Activated naive CD8-positive, alpha-beta T cell treated with anti-CD3 and anti-CD28 coated beads, Interleukin-2, amount 10 ng/mL, durations not matched to agents 7 days and 5 days (primary cell): ENCODE results near the gene PNKD. TPM values are rescaled to one million over a fixed set of nuclear protein-coding genes. Genes with fewer than 3 reads are reported as not detected.

Experiments used
- ATAC-seq: fragments of 150-1000 bp; cut with Tn5 transposase; one replicate; pipeline ENCODE4 v1.10.0; 2021; ENCODE audit warnings: low read depth, moderate library complexity
- POLR2A ChIA-PET: fragments of 350-600 bp; sonication (Branson Sonifier 250); formaldehyde crosslinking; loops from one replicate; lab custom pipeline; 2021; ENCODE audit warnings: antibody characterized with exemption; lab: Charles Lee
- DNase-seq: peaks from one replicate; pipeline ENCODE4 v3.0.0; 2021
- H3K27ac Mint-ChIP-seq: one replicate; pipeline ENCODE4 v1.8.0; 2022; ENCODE audit warnings: mild to moderate bottlenecking, mixed read lengths
- H3K27me3 Mint-ChIP-seq: one replicate; pipeline ENCODE4 v1.8.0; 2022; ENCODE audit warnings: mild to moderate bottlenecking, moderate library complexity, mixed read lengths
- H3K36me3 Mint-ChIP-seq: one replicate; pipeline ENCODE4 v1.8.0; 2021; ENCODE audit warnings: mild to moderate bottlenecking, mixed read lengths
- H3K4me1 Mint-ChIP-seq: one replicate; pipeline ENCODE4 v1.8.0; 2021; ENCODE audit warnings: mixed read lengths
- H3K4me3 Mint-ChIP-seq: one replicate; pipeline ENCODE4 v1.8.0; 2022; ENCODE audit warnings: mild to moderate bottlenecking, moderate library complexity, mixed read lengths
- H3K9me3 Mint-ChIP-seq: one replicate; pipeline ENCODE4 v1.8.0; 2021; ENCODE audit warnings: mixed read lengths
- total RNA-seq, 2 experiments: library from RNA; stranded (reverse); gene quantifications; one replicate each; pipeline ENCODE4 v1.2.3, GENCODE V29; 2021

PNKD gene, protein sequence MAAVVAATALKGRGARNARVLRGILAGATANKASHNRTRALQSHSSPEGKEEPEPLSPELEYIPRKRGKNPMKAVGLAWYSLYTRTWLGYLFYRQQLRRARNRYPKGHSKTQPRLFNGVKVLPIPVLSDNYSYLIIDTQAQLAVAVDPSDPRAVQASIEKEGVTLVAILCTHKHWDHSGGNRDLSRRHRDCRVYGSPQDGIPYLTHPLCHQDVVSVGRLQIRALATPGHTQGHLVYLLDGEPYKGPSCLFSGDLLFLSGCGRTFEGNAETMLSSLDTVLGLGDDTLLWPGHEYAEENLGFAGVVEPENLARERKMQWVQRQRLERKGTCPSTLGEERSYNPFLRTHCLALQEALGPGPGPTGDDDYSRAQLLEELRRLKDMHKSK
- total RNA-seq: 10 to 100 TPM; 33.9 to 36.3 TPM

DNA sequence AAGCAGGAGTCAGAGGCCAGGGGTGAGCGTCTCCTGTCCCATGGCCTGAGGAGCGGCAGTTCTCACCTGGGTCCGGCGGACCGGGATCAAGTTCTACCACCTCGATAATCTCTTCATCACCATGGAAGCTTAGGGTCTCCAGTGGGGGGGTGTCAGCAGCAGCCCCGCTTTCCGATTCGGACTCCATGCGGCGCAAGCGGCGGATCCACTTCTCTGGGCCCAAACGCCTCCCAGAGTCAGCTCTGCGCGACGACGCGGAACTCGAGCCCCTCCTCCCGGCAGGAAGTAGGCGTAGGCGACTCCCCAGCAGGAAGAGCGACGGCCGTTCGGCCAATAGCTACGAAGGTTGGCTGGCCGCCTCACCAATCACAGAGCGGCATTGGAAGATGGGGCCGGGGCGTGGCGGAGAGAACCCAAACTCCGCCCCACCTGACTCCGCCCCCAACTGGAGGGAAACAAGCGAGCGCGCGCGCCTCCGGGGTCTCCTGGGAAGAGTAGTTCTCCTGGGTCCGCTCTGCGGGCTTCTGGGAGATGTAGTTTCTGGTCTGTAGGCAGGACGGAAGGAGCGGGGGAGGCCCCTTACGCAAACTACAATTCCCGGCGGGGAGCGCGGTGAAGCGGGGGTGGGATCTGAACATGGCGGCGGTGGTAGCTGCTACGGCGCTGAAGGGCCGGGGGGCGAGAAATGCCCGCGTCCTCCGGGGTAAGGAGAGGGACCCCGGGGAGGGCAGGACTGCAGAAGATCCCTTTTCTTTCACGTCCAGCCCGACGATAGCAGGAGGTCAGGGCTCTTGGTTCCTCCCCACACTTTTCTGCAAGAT, at the start of gene PNKD, which contains the start of gene AAMP:
Gene PNKD, plus strand, starts transcription at position 620 of the 821 bp plus-strand sequence. Its CDS starts 17 bp downstream, at position 637.
Gene AAMP, minus strand, starts transcription at position 238 of the 821 bp plus-strand sequence. Its CDS starts 51 bp downstream, at position 187.
- Mint-ChIP-seq H3K9me3 (no peaks in the 10 kb centered on the region), H3K4me1 (peaks cover 32% of the 10 kb centered on the region), H3K36me3 (peaks cover 13% of the 10 kb centered on the region), H3K27ac (peak within 1 kb of the TSS; percentile 91), H3K4me3 (peak within 1 kb of the TSS; percentile 91), H3K27me3 (no peaks in the 10 kb centered on the region)
- POLR2A ChIA-PET: interaction anchor here (0.6 to 7.8 kb wide), 14 partner anchors 9 to 193 kb away, joined by 3 to 76 read pairs (median 4); partner anchors contain the start of genes ARPC2, CTDSP1 and GPBAR1
- peak; percentile 91 for ATAC-seq
- DNase-seq: peak; percentile 100

- H3K27ac Mint-ChIP-seq: peak overlapping the region; percentile 91
- ATAC-seq: no peak
- DNase-seq: no peak
- peaks cover 65% of the 10 kb centered on the region for H3K4me1 Mint-ChIP-seq
- no peaks in the 10 kb centered on the region for H3K9me3 Mint-ChIP-seq
- peak overlapping the region; percentile 88 for H3K4me3 Mint-ChIP-seq
- no peaks in the 10 kb centered on the region for H3K27me3 Mint-ChIP-seq
- POLR2A ChIA-PET: interaction anchor here (0.9 to 7.3 kb wide), 6 partner anchors 9 to 70 kb away, joined by 3 to 91 read pairs (median 4); no protein-coding TSS in a partner anchor
- H3K36me3 Mint-ChIP-seq: peaks cover 54% of the 10 kb centered on the region
These were observed 49.3 kb upstream of the PNKD start for GRCh38 chr2:218221000-218221399.

DNA sequence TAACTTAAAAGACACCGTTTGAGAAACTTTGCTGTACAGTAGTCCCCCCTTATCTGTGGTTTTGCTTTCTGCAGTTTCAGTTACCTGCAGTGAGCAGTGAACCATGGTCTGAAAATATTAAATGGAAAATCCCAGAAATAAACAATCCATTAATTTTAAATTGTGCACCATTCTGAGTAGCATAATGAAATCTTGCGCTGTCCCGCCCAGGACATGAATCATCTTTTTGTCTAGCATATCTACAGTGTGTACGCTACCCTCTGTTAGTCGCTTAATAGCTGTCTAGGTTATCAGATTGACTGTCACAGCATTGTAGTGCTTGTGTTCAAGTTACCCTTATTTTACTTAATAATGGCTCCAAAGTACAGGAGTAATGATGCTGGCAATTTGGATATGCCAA, 47.3 kb upstream of the PNKD start:
- peak overlapping the region; percentile 88 for H3K4me3 Mint-ChIP-seq
- peak overlapping the region; percentile 50 for H3K27ac Mint-ChIP-seq
- H3K36me3 Mint-ChIP-seq: peaks cover 68% of the 10 kb centered on the region
- H3K4me1 Mint-ChIP-seq: peaks cover 75% of the 10 kb centered on the region
- ATAC-seq: no peak
- H3K9me3 Mint-ChIP-seq: no peaks in the 10 kb centered on the region
- POLR2A ChIA-PET: interaction anchor here (7.3 kb wide), 1 partner anchor 7 kb away, joined by 91 read pairs; no protein-coding TSS in a partner anchor
- DNase-seq: no peak
- H3K27me3 Mint-ChIP-seq: no peaks in the 10 kb centered on the region

GRCh38 chr2:218224186-218224585, 46.1 kb upstream of the PNKD start:
- Mint-ChIP-seq H3K27me3 (no peaks in the 10 kb centered on the region), H3K36me3 (peaks cover 70% of the 10 kb centered on the region), H3K9me3 (no peaks in the 10 kb centered on the region), H3K27ac (peak overlapping the region; percentile 76), H3K4me1 (peaks cover 86% of the 10 kb centered on the region), H3K4me3 (peak overlapping the region; percentile 88)
- POLR2A ChIA-PET: interaction anchor here (1.0 to 3.0 kb wide), 2 partner anchors 8 to 10 kb away, joined by 3 to 29 read pairs; partner anchors contain the start of gene ARPC2
- ATAC-seq (no peak), DNase-seq (no peak)

DNA sequence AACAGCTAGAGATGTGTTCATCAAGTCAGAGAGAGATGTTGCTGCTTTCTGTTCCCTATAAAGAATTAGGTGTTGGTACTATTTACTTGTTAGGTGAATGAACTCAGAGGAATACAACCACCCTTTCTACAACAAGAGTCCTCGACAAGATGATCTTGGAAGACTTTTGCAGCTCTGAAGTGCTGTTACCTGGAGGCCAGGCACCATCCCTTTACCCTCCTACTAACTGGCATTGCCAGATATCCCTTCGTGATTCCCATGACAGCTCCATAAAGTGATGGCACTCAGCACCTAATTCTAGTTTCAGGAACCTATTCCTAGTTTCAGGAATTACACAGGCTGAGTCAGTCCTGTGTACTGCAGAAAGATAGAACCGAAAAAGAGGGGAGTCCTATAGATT, 43.4 kb upstream of the PNKD start:
- H3K27me3 Mint-ChIP-seq: no peaks in the 10 kb centered on the region
- no peak for DNase-seq
- peak overlapping the region; percentile 40 for H3K4me3 Mint-ChIP-seq
- peaks cover 75% of the 10 kb centered on the region for H3K4me1 Mint-ChIP-seq
- H3K27ac Mint-ChIP-seq: peak overlapping the region; percentile 72
- POLR2A ChIA-PET: interaction anchor here (3.0 kb wide), 1 partner anchor 10 kb away, joined by 29 read pairs; the partner anchor contains the start of gene ARPC2
- no peaks in the 10 kb centered on the region for H3K9me3 Mint-ChIP-seq
- ATAC-seq: no peak
- H3K36me3 Mint-ChIP-seq: peaks cover 63% of the 10 kb centered on the region

DNA sequence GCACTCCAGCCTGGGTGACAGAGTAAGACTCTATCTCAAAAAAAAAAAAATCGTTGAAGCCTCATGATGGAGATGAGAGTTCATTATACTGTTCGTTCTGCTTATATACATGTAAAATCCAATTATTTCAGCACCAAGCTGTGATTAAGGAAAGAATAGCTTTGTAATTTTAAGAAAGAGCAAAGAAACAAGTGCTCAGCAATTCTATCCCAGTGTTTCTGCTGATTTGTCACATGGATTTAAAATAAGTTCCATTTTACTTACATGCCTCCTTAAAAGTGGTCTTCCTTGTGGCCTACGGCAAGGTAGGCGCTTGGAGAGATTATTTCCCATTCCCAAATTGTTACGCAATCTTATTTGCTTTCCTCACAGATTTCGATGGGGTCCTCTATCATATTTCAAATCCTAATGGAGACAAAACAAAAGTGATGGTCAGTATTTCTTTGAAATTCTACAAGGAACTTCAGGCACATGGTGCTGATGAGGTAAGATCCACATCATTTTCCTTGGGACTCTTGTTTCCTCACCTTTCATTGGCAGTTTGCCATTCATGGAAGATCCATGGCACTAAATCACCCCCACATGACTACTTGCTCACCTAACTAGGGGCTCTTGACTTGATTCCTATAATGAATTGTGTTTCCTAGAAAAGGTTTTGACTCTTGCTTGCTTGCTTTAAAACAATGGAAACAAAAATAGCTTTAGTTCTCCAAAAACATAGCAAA, 41.8 kb upstream of the PNKD start:
- Mint-ChIP-seq H3K27ac (peak overlapping the region; percentile 92), H3K4me3 (peak overlapping the region; percentile 74), H3K9me3 (no peaks in the 10 kb centered on the region), H3K4me1 (peaks cover 67% of the 10 kb centered on the region), H3K36me3 (peaks cover 76% of the 10 kb centered on the region), H3K27me3 (no peaks in the 10 kb centered on the region)
- ATAC-seq: no peak
- no peak for DNase-seq
- POLR2A ChIA-PET: interaction anchor here (0.8 to 4.3 kb wide), 6 partner anchors 9 to 139 kb away, joined by 3 to 91 read pairs (median 6); partner anchors contain the start of genes AAMP, ARPC2 and PNKD

- no peaks in the 10 kb centered on the region for H3K9me3 Mint-ChIP-seq
- H3K27ac Mint-ChIP-seq: peak overlapping the region; percentile 92
- peaks cover 62% of the 10 kb centered on the region for H3K4me1 Mint-ChIP-seq
- DNase-seq (no peak), ATAC-seq (peak; percentile 84)
- peak overlapping the region; percentile 74 for H3K4me3 Mint-ChIP-seq
- POLR2A ChIA-PET: interaction anchor here (1.0 to 4.3 kb wide), 5 partner anchors 10 to 41 kb away, joined by 3 to 91 read pairs (median 7); partner anchors contain the start of genes AAMP, ARPC2 and PNKD
- H3K36me3 Mint-ChIP-seq: peaks cover 77% of the 10 kb centered on the region
- H3K27me3 Mint-ChIP-seq: no peaks in the 10 kb centered on the region
These were observed 41.1 kb upstream of the PNKD start for GRCh38 chr2:218229239-218229638.

- peak; percentile 39 for ATAC-seq
- peaks cover 55% of the 10 kb centered on the region for H3K4me1 Mint-ChIP-seq
- peak overlapping the region; percentile 92 for H3K27ac Mint-ChIP-seq
- POLR2A ChIA-PET: interaction anchor here (0.7 to 4.3 kb wide), 5 partner anchors 10 to 1020 kb away, joined by 3 to 91 read pairs (median 7); partner anchors contain the start of genes AAMP, ARPC2 and PNKD
- DNase-seq: no peak
- peaks cover 76% of the 10 kb centered on the region for H3K36me3 Mint-ChIP-seq
- no peaks in the 10 kb centered on the region for H3K27me3 Mint-ChIP-seq
- peak overlapping the region; percentile 74 for H3K4me3 Mint-ChIP-seq
- no peaks in the 10 kb centered on the region for H3K9me3 Mint-ChIP-seq
These were observed 40.5 kb upstream of the PNKD start for GRCh38 chr2:218229851-218230250.

DNA sequence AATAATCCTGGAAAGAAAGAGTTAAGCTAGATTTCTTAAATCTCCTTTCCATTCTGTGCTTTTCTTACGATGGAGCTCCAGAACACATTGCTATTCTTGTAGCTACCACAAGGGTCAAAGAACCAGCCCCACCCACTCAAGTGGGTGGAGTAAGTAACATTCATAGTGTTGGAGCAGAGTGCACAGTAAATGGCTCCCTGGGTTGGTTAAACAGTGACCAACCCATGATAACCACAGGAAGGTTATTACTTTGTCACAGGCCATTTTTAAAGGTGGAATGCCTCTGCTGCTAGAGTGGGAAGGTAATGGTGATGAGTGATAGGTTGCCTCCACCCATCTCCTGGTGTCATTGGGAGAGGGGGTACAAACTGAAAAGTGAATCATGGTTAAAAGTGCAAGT, 39.4 kb upstream of the PNKD start:
- Mint-ChIP-seq H3K4me3 (peak overlapping the region; percentile 74), H3K9me3 (no peaks in the 10 kb centered on the region), H3K36me3 (peaks cover 67% of the 10 kb centered on the region), H3K27ac (peak overlapping the region; percentile 92), H3K27me3 (no peaks in the 10 kb centered on the region), H3K4me1 (peaks cover 46% of the 10 kb centered on the region)
- DNase-seq (no peak), ATAC-seq (peak; percentile 55)
- POLR2A ChIA-PET: interaction anchor here (2.4 to 4.3 kb wide), 2 partner anchors 11 to 27 kb away, joined by 12 to 91 read pairs; partner anchors contain the start of gene ARPC2

- H3K36me3 Mint-ChIP-seq: peaks cover 59% of the 10 kb centered on the region
- no peaks in the 10 kb centered on the region for H3K27me3 Mint-ChIP-seq
- POLR2A ChIA-PET: interaction anchor here (0.7 to 1.1 kb wide), 4 partner anchors 11 to 24 kb away, joined by 3 to 5 read pairs (median 3); no protein-coding TSS in a partner anchor
- ATAC-seq (no peak), DNase-seq (no peak)
- H3K27ac Mint-ChIP-seq: peak overlapping the region; percentile 43
- H3K4me3 Mint-ChIP-seq: no peak overlapping the region
- no peaks in the 10 kb centered on the region for H3K9me3 Mint-ChIP-seq
- peaks cover 24% of the 10 kb centered on the region for H3K4me1 Mint-ChIP-seq
These were observed 36.8 kb upstream of the PNKD start for GRCh38 chr2:218233543-218233942.

GRCh38 chr2:218234521-218234920, 35.8 kb upstream of the PNKD start:
- no peak for ATAC-seq
- peaks cover 22% of the 10 kb centered on the region for H3K4me1 Mint-ChIP-seq
- no peaks in the 10 kb centered on the region for H3K9me3 Mint-ChIP-seq
- no peaks in the 10 kb centered on the region for H3K27me3 Mint-ChIP-seq
- POLR2A ChIA-PET: interaction anchor here (0.7 to 1.4 kb wide), 3 partner anchors 10 to 14 kb away, joined by 3 read pairs; no protein-coding TSS in a partner anchor
- H3K36me3 Mint-ChIP-seq: peaks cover 61% of the 10 kb centered on the region
- no peak overlapping the region for H3K4me3 Mint-ChIP-seq
- H3K27ac Mint-ChIP-seq: peak overlapping the region; percentile 11
- DNase-seq: no peak

GRCh38 chr2:218235017-218235416, 35.3 kb upstream of the PNKD start:
- no peaks in the 10 kb centered on the region for H3K9me3 Mint-ChIP-seq
- no peak overlapping the region for H3K4me3 Mint-ChIP-seq
- peaks cover 20% of the 10 kb centered on the region for H3K4me1 Mint-ChIP-seq
- ATAC-seq (no peak), DNase-seq (no peak)
- peaks cover 61% of the 10 kb centered on the region for H3K36me3 Mint-ChIP-seq
- POLR2A ChIA-PET: interaction anchor here (0.7 to 1.4 kb wide), 2 partner anchors 10 to 15 kb away, joined by 3 read pairs; no protein-coding TSS in a partner anchor
- H3K27me3 Mint-ChIP-seq: no peaks in the 10 kb centered on the region
- no peak overlapping the region for H3K27ac Mint-ChIP-seq
